OCI-LY3 (cell line): ENCODE results near the gene ADGRV1.

Experiments used
- H2AFZ ChIP-seq: fragments of 200-600, 300-600 bp; shearing (Covaris generic); 2 replicates; pipeline ENCODE4 v1.6.0; 2014; ENCODE audit warnings: antibody characterized with exemption, low read depth, low read length
- H3K27ac ChIP-seq: fragments of 200-600, 300-600 bp; sonication (generic); 2 replicates; pipeline ENCODE4 v1.5.1; 2014; ENCODE audit warnings: mild to moderate bottlenecking, low read length, moderate library complexity, mixed read lengths
- H3K27me3 ChIP-seq: fragments of 200-600, 300-600 bp; sonication (generic); 2 replicates; pipeline ENCODE4 v1.6.1; 2014; ENCODE audit warnings: low read depth, low read length, mixed read lengths
- H3K36me3 ChIP-seq: fragments of 200-600, 300-600 bp; sonication (generic); replicated peaks from 2 replicates; pipeline ENCODE3; 2014; ENCODE audit warnings: low read depth, low read length, mixed read lengths
- H3K4me1 ChIP-seq: fragments of 300-600, 200-600 bp; sonication (generic); 2 replicates; pipeline ENCODE4 v1.6.1; 2014; ENCODE audit warnings: low read length, mixed read lengths
- H3K4me2 ChIP-seq: fragments of 200-600, 300-600 bp; sonication (generic); 2 replicates; pipeline ENCODE4 v1.6.1; 2014; ENCODE audit warnings: low read length, mixed read lengths
- H3K4me3 ChIP-seq: fragments of 300-600, 200-600 bp; sonication (generic); 2 replicates; pipeline ENCODE4 v1.5.1; 2014; ENCODE audit warnings: antibody characterized with exemption, mild to moderate bottlenecking, low read length, moderate library complexity
- H3K79me2 ChIP-seq: fragments of 300-600, 200-600 bp; shearing (Covaris generic); 2 replicates; pipeline ENCODE4 v1.6.1; 2014; ENCODE audit warnings: mild to moderate bottlenecking, low read length, mixed read lengths
- H3K9ac ChIP-seq: fragments of 300-600, 200-600 bp; shearing (Covaris generic); 2 replicates; pipeline ENCODE4 v1.6.0; 2014; ENCODE audit warnings: mild to moderate bottlenecking, low read length, moderate library complexity
- H3K9me3 ChIP-seq: fragments of 200-600, 300-600 bp; shearing (Covaris generic); 2 replicates; pipeline ENCODE4 v1.6.1; 2014; ENCODE audit warnings: low read length, mixed read lengths; ENCODE audit not compliant: insufficient read depth
- H4K20me1 ChIP-seq: fragments of 200-600, 300-600 bp; sonication (generic); 2 replicates; pipeline ENCODE4 v1.6.1; 2016; ENCODE audit warnings: low read length, mixed read lengths; ENCODE audit not compliant: insufficient read depth
- EZH2phosphoT487 ChIP-seq: fragments of 200-600 bp; shearing (Covaris generic); IDR thresholded peaks from 2 replicates; pipeline ENCODE4 v1.6.1; 2018; ENCODE audit warnings: antibody characterized with exemption, mixed run types, low read depth
- TF ChIP-seq, protein P1 (sequence below): fragments of 200-600, 300-600 bp; sonication (generic); IDR thresholded peaks from 2 replicates; pipeline ENCODE4 v1.5.1; 2014; ENCODE audit warnings: antibody characterized with exemption, low read length, low read depth

ADGRV1 gene

GRCh38 chr5:90557391-90557790, 1.2 kb upstream of the ADGRV1 start:
- H3K9ac ChIP-seq = no peak overlapping the region
- H3K4me2 ChIP-seq = no peak overlapping the region
- H2AFZ ChIP-seq = no peak overlapping the region

GRCh38 chr5:90557871-90558270, 726 bp upstream of the ADGRV1 start:
- TF ChIP-seq, protein P1, sequence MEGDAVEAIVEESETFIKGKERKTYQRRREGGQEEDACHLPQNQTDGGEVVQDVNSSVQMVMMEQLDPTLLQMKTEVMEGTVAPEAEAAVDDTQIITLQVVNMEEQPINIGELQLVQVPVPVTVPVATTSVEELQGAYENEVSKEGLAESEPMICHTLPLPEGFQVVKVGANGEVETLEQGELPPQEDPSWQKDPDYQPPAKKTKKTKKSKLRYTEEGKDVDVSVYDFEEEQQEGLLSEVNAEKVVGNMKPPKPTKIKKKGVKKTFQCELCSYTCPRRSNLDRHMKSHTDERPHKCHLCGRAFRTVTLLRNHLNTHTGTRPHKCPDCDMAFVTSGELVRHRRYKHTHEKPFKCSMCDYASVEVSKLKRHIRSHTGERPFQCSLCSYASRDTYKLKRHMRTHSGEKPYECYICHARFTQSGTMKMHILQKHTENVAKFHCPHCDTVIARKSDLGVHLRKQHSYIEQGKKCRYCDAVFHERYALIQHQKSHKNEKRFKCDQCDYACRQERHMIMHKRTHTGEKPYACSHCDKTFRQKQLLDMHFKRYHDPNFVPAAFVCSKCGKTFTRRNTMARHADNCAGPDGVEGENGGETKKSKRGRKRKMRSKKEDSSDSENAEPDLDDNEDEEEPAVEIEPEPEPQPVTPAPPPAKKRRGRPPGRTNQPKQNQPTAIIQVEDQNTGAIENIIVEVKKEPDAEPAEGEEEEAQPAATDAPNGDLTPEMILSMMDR = no peak
- TF ChIP-seq EZH2phosphoT487 = no peak
- Histone ChIP-seq H3K27ac (no peak overlapping the region), H3K36me3 (no peaks in the 10 kb centered on the region), H3K79me2 (no peaks in the 10 kb centered on the region), H3K4me2 (no peak overlapping the region), H3K27me3 (peaks cover 22% of the 10 kb centered on the region), H3K4me3 (no peak overlapping the region), H3K9ac (no peak overlapping the region), H4K20me1 (no peaks in the 10 kb centered on the region), H2AFZ (no peak overlapping the region), H3K9me3 (no peaks in the 10 kb centered on the region), H3K4me1 (no peaks in the 10 kb centered on the region)

More at GRCh38 chr5:90557391-90557790, 1.2 kb upstream of the ADGRV1 start:
- Histone ChIP-seq H3K27ac (no peak overlapping the region), H3K4me3 (no peak overlapping the region), H3K4me1 (no peaks in the 10 kb centered on the region), H3K36me3 (no peaks in the 10 kb centered on the region), H3K9me3 (no peaks in the 10 kb centered on the region), H4K20me1 (no peaks in the 10 kb centered on the region; the same call in 1 of the 2 replicates), H3K27me3 (peaks cover 27% of the 10 kb centered on the region), H3K79me2 (no peaks in the 10 kb centered on the region)
- TF ChIP-seq EZH2phosphoT487 = no peak
- TF ChIP-seq, protein P1 = no peak

GRCh38 chr5:90560771-90561170, 2.2 kb downstream of the ADGRV1 start:
- Histone ChIP-seq H4K20me1 (no peaks in the 10 kb centered on the region), H3K9me3 (no peaks in the 10 kb centered on the region), H3K36me3 (no peaks in the 10 kb centered on the region), H2AFZ (no peak overlapping the region), H3K4me3 (no peak overlapping the region), H3K9ac (no peak overlapping the region), H3K27ac (no peak overlapping the region), H3K79me2 (no peaks in the 10 kb centered on the region), H3K4me1 (no peaks in the 10 kb centered on the region), H3K27me3 (0 out of 2 replicates have a peak, but pooled peaks cover 5% of the 10 kb centered on the region), H3K4me2 (no peak overlapping the region)
- TF ChIP-seq EZH2phosphoT487 = no peak
- TF ChIP-seq, protein P1 = no peak

- Histone ChIP-seq H2AFZ (no peak overlapping the region), H3K79me2 (no peaks in the 10 kb centered on the region), H3K4me2 (no peak overlapping the region), H3K27me3 (no peaks in the 10 kb centered on the region), H3K4me1 (no peaks in the 10 kb centered on the region), H4K20me1 (no peaks in the 10 kb centered on the region), H3K9ac (no peak overlapping the region), H3K27ac (no peak overlapping the region), H3K4me3 (no peak overlapping the region), H3K36me3 (no peaks in the 10 kb centered on the region), H3K9me3 (no peaks in the 10 kb centered on the region)
- TF ChIP-seq EZH2phosphoT487 = no peak
- TF ChIP-seq, protein P1 = no peak
These were observed 3.2 kb downstream of the ADGRV1 start for GRCh38 chr5:90561766-90562165.
